ENCODE measurements around the gene KLK3.
"Not testable (repeated sequence)": the region's sequence is repeated elsewhere in the genome, so short reads cannot be mapped to it uniquely, and the experiment has no call there.

KLK3 gene

GRCh38 chr19:50894478-50895356 is 40.0 kb downstream of the KLK3 start:
- H3K27ac Mint-ChIP-seq = no peak overlapping the region

GRCh38 chr19:50896089-50896590 is 41.4 kb downstream of the KLK3 start:
- H3K4me1 Mint-ChIP-seq, H3K27ac Mint-ChIP-seq, DNase-seq, H3K4me3 Mint-ChIP-seq, H3K36me3 Mint-ChIP-seq, CTCF ChIA-PET: not testable (repeated sequence)
- H3K9me3 Mint-ChIP-seq = peaks cover 18% of the 10 kb centered on the region
- H3K27me3 Mint-ChIP-seq = peaks cover 29% of the 10 kb centered on the region

More at GRCh38 chr19:50894478-50895356, 40.0 kb downstream of the KLK3 start:
- no peak overlapping the region for H3K4me3 Mint-ChIP-seq
- H3K9me3 Mint-ChIP-seq = peaks cover 18% of the 10 kb centered on the region
- no peaks in the 10 kb centered on the region for H3K36me3 Mint-ChIP-seq
- peaks cover 24% of the 10 kb centered on the region for H3K27me3 Mint-ChIP-seq
- no peak for DNase-seq
- no peaks in the 10 kb centered on the region for H3K4me1 Mint-ChIP-seq
- CTCF ChIA-PET = no interaction called here

- Mint-ChIP-seq H3K4me3 (no peak overlapping the region), H3K4me1 (no peaks in the 10 kb centered on the region), H3K27ac (peak overlapping the region; percentile 52), H3K27me3 (peaks cover 29% of the 10 kb centered on the region), H3K36me3 (no peaks in the 10 kb centered on the region), H3K9me3 (peaks cover 18% of the 10 kb centered on the region)
- CTCF ChIA-PET = no interaction called here
- DNase-seq = no peak
Observed at GRCh38 chr19:50896591-50897190, 42.0 kb downstream of the KLK3 start.

- Mint-ChIP-seq H3K4me3 (no peak overlapping the region), H3K4me1 (no peaks in the 10 kb centered on the region), H3K27me3 (peaks cover 29% of the 10 kb centered on the region), H3K36me3 (no peaks in the 10 kb centered on the region), H3K27ac (peak overlapping the region; percentile 52), H3K9me3 (peaks cover 18% of the 10 kb centered on the region)
- CTCF ChIA-PET = no interaction called here
- DNase-seq = no peak
Observed at GRCh38 chr19:50897191-50897607, 42.5 kb downstream of the KLK3 start.

GRCh38 chr19:50897612-50898011 is 42.9 kb downstream of the KLK3 start:
- H3K27ac Mint-ChIP-seq = no peak overlapping the region
- H3K4me1 Mint-ChIP-seq = no peaks in the 10 kb centered on the region
- DNase-seq = no peak
- no peaks in the 10 kb centered on the region for H3K36me3 Mint-ChIP-seq
- CTCF ChIA-PET = no interaction called here
- H3K4me3 Mint-ChIP-seq = no peak overlapping the region
- H3K27me3 Mint-ChIP-seq = peaks cover 25% of the 10 kb centered on the region
- H3K9me3 Mint-ChIP-seq = peaks cover 18% of the 10 kb centered on the region

GRCh38 chr19:50898018-50898417 is 43.3 kb downstream of the KLK3 start:
- Mint-ChIP-seq H3K27ac (no peak overlapping the region), H3K4me3 (no peak overlapping the region), H3K36me3 (no peaks in the 10 kb centered on the region), H3K9me3 (peaks cover 18% of the 10 kb centered on the region), H3K4me1 (no peaks in the 10 kb centered on the region), H3K27me3 (peaks cover 28% of the 10 kb centered on the region)
- CTCF ChIA-PET = no interaction called here
- no peak for DNase-seq

GRCh38 chr19:50899569-50899968 is 44.9 kb downstream of the KLK3 start:
- CTCF ChIA-PET = no interaction called here
- Mint-ChIP-seq H3K36me3 (no peaks in the 10 kb centered on the region), H3K4me3 (no peak overlapping the region), H3K27ac (no peak overlapping the region), H3K27me3 (peaks cover 25% of the 10 kb centered on the region), H3K9me3 (peaks cover 10% of the 10 kb centered on the region), H3K4me1 (no peaks in the 10 kb centered on the region)
- no peak for DNase-seq

GRCh38 chr19:50902640-50903039 is 47.9 kb downstream of the KLK3 start:
- H3K4me3 Mint-ChIP-seq = no peak overlapping the region
- CTCF ChIA-PET = no interaction called here
- H3K27ac Mint-ChIP-seq = no peak overlapping the region

GRCh38 chr19:50906217-50906616 is 51.5 kb downstream of the KLK3 start:
- no peaks in the 10 kb centered on the region for H3K36me3 Mint-ChIP-seq
- no peak overlapping the region for H3K4me3 Mint-ChIP-seq
- H3K27ac Mint-ChIP-seq = no peak overlapping the region
- CTCF ChIA-PET = interaction anchor here (0.7 to 1.5 kb wide), 3 partner anchors 16 to 281 kb away, joined by 3 to 10 read pairs (median 3); no protein-coding TSS in a partner anchor
- peak; percentile 54 for DNase-seq
- no peaks in the 10 kb centered on the region for H3K9me3 Mint-ChIP-seq
- H3K4me1 Mint-ChIP-seq = peaks cover 3% of the 10 kb centered on the region
- peaks cover 18% of the 10 kb centered on the region for H3K27me3 Mint-ChIP-seq

More at GRCh38 chr19:50902640-50903039, 47.9 kb downstream of the KLK3 start:
- H3K4me1 Mint-ChIP-seq = no peaks in the 10 kb centered on the region
- peaks cover 31% of the 10 kb centered on the region for H3K27me3 Mint-ChIP-seq
- no peaks in the 10 kb centered on the region for H3K36me3 Mint-ChIP-seq
- no peaks in the 10 kb centered on the region for H3K9me3 Mint-ChIP-seq
- no peak for DNase-seq

- H3K9me3 Mint-ChIP-seq = no peaks in the 10 kb centered on the region
- H3K4me1 Mint-ChIP-seq = peaks cover 3% of the 10 kb centered on the region
- H3K27ac Mint-ChIP-seq = no peak overlapping the region
- H3K36me3 Mint-ChIP-seq = no peaks in the 10 kb centered on the region
- CTCF ChIA-PET = interaction anchor here (1.4 kb wide), 1 partner anchor 14 kb away, joined by 7 read pairs; no protein-coding TSS in a partner anchor
- peaks cover 14% of the 10 kb centered on the region for H3K27me3 Mint-ChIP-seq
- H3K4me3 Mint-ChIP-seq = no peak overlapping the region
- no peak for DNase-seq
Observed at GRCh38 chr19:50908336-50908735, 53.6 kb downstream of the KLK3 start.

GRCh38 chr19:50909240-50910070 is 54.7 kb downstream of the KLK3 start:
- CTCF ChIA-PET = interaction anchor here (1.4 kb wide), 1 partner anchor 13 kb away, joined by 7 read pairs; no protein-coding TSS in a partner anchor
- Mint-ChIP-seq H3K36me3 (no peaks in the 10 kb centered on the region), H3K9me3 (no peaks in the 10 kb centered on the region), H3K4me3 (no peak overlapping the region), H3K27ac (no peak overlapping the region), H3K4me1 (peaks cover 3% of the 10 kb centered on the region), H3K27me3 (peaks cover 14% of the 10 kb centered on the region)
- peak; percentile 46 for DNase-seq
